ENCODE data around the gene PLEKHM3. TPM values are rescaled to one million over a fixed set of nuclear protein-coding genes. Genes with fewer than 3 reads are reported as not detected.
"Not testable (repeated sequence)": the region's sequence is repeated elsewhere in the genome, so short reads cannot be mapped to it uniquely, and the experiment has no call there.

PLEKHM3 gene
- total and polyA plus RNA-seq, 2 of the 4 experiments (the other 2 are of a cell fraction) = 2.4 to 11.3 TPM

DNA sequence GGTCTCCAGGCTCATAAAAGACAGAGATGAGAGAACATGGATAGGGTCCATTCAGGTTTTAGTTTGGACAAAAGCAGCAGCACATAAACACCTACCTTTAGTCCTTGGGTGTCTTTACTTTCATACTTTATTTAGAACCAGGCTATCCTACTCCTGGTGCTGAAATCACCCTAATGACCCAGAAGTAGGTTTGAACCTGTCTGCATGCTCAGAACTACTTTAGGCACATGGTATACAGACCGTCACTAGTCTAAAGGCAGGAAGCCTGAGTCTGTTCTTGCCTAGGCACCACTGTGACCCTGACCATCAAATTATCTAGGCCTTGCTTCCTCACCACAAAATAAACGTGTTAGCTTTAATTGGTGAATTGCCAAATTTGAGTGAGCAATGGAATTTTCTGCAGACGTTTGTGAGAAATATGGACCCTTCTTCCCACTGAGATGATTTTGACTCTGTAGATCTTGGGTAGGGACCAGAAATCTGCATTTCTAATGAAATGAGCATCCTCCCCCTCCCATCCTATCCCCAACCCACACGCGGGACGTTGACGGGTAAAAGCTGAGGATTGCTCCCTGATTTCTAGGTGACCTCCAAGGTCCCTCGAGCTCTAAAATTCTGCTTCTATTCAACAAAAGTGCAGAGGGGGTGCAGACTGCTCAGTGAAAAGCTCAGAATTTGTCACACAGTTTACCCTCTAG is 75.1 kb downstream of the PLEKHM3 start:
- H2BK20ac ChIP-seq (ENCODE audit: low read depth, low read length) = no peak overlapping the region
- no peaks in the 10 kb centered on the region for H3K79me1 ChIP-seq (ENCODE audit: low read depth in 1 of 2, low read length in 2 of 2)
- H3K14ac ChIP-seq (replicated peaks; ENCODE audit: low read depth, low read length) = no peak overlapping the region
- DNase-seq (no peak), ATAC-seq (ENCODE audit: low read depth) (no peak)
- H3K18ac ChIP-seq (ENCODE audit: low read depth, low read length) = no peak overlapping the region
- TF ChIP-seq NFE2L2 (IDR thresholded peaks at IDR 0.05; ENCODE audit: low read depth, low read length) (no peak), CEBPB (IDR thresholded peaks at IDR 0.05; ENCODE audit: low read depth, low read length) (no peak), POLR2A (IDR thresholded peaks at IDR 0.05; ENCODE audit: low read depth, low read length) (no peak), MAZ (IDR thresholded peaks at IDR 0.05; ENCODE audit: borderline replicate concordance, low read depth, low read length) (no peak)
- TF ChIP-seq, protein P1, sequence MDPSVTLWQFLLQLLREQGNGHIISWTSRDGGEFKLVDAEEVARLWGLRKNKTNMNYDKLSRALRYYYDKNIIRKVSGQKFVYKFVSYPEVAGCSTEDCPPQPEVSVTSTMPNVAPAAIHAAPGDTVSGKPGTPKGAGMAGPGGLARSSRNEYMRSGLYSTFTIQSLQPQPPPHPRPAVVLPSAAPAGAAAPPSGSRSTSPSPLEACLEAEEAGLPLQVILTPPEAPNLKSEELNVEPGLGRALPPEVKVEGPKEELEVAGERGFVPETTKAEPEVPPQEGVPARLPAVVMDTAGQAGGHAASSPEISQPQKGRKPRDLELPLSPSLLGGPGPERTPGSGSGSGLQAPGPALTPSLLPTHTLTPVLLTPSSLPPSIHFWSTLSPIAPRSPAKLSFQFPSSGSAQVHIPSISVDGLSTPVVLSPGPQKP (IDR thresholded peaks at IDR 0.05; ENCODE audit: borderline replicate concordance, low read depth, low read length) = no peak
- intact Hi-C loops (cut with micrococcal nuclease) (no loop called here), in situ Hi-C loops (cut with MboI; ENCODE audit: low sequenced_read_pairs) (no loop called here), dilution Hi-C loops (cut with HindIII; ENCODE audit: low sequenced_read_pairs, unreplicated experiment) (no loop called here)
- H4K20me1 ChIP-seq (ENCODE audit: insufficient read depth, low read length) = no peaks in the 10 kb centered on the region
- no peaks in the 10 kb centered on the region for H3K27me3 ChIP-seq (ENCODE audit: control insufficient read depth, insufficient read depth, low read length)
- H3K4me2 ChIP-seq (ENCODE audit: low read depth, low read length) = no peak overlapping the region
- no peak overlapping the region for H3K56ac ChIP-seq (ENCODE audit: extremely low read depth, insufficient read depth, low read length)
- no peak overlapping the region for H3K4me3 ChIP-seq (ENCODE audit: insufficient read depth, low read depth, low read length)
- peaks cover 3% of the 10 kb centered on the region; the same call in 1 of the 2 replicates for H3K9me1 ChIP-seq (ENCODE audit: insufficient read depth, low read length)
- H2BK5ac ChIP-seq (ENCODE audit: low read depth, low read length, poor library complexity, severe bottlenecking) = no peak overlapping the region
- H3K4ac ChIP-seq (ENCODE audit: low read depth, low read length) = no peak overlapping the region
- no peak overlapping the region for H3K9ac ChIP-seq (ENCODE audit: low read depth, low read length)
- H2AK5ac ChIP-seq (ENCODE audit: low read depth, low read length) = no peak overlapping the region
- ChIA-PET POLR2A (ENCODE audit: unreplicated experiment) (no interaction called here), CTCF (no interaction called here)
- H3K27ac ChIP-seq (ENCODE audit: insufficient read depth, low read length) = no peak overlapping the region
- H4K8ac ChIP-seq (ENCODE audit: low read depth in 2 of 2, low read length in 2 of 2) = no peak overlapping the region
- H4K91ac ChIP-seq (ENCODE audit: insufficient read depth, low read depth, low read length) = no peak overlapping the region
- H2AFZ ChIP-seq (replicated peaks; ENCODE audit: low read length, poor library complexity) = no peak overlapping the region
- H3K36me3 ChIP-seq (ENCODE audit: control insufficient read depth, insufficient read depth, low read length) = peaks cover 4% of the 10 kb centered on the region; the same call in 1 of the 2 replicates
- H3K23ac ChIP-seq (ENCODE audit: low read depth, low read length) = no peak overlapping the region
- H2BK120ac ChIP-seq (ENCODE audit: low read depth, low read length) = no peak overlapping the region
- no peak overlapping the region for H4K5ac ChIP-seq (ENCODE audit: low read depth, low read length)
- no peaks in the 10 kb centered on the region for H3K4me1 ChIP-seq (ENCODE audit: control insufficient read depth, insufficient read depth, low read length)
- BruUV-seq (replicated peaks) = no TSS peak
- WGBS, 2 experiments (ENCODE audit: extremely low coverage in 2 of 2, insufficient read length in 1 of 2) = 100% methylated on average over 1 of the region's 8 CpGs; no CpG with 5 or more reads in 1 of the 2 experiments
- no peaks in the 10 kb centered on the region for H3K9me3 ChIP-seq (ENCODE audit: control insufficient read depth, insufficient read depth, low read length)
- H2BK15ac ChIP-seq (ENCODE audit: low read depth, low read length) = no peak overlapping the region
- H2AK9ac ChIP-seq (replicated peaks; ENCODE audit: low read depth, low read length, poor library complexity) = no peak overlapping the region

DNA sequence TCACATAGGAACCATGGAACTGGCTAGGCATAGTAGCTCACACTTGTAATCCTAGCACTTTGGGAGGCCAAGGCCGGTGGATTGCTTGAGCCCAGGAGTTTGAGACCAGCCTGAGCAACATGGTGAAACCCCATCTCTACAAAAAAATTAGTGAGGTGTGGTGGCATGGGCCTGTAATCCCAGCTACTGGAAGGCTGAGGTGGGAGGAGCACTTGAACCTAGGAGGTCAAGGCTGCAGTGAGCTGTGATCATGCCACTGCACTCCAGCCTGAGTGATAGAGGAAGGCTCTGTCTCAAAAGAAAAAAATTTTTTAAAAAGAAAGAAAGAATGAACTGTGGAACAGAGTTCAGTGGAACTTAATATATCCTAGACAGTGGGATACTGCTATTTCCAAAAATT is 76.1 kb downstream of the PLEKHM3 start:
- H2AK9ac ChIP-seq (replicated peaks; ENCODE audit: low read depth, low read length, poor library complexity); H3K23ac ChIP-seq (ENCODE audit: low read depth, low read length); H3K4me2 ChIP-seq (ENCODE audit: low read depth, low read length); H3K18ac ChIP-seq (ENCODE audit: low read depth, low read length); H3K14ac ChIP-seq (replicated peaks; ENCODE audit: low read depth, low read length); H3K9me3 ChIP-seq (ENCODE audit: control insufficient read depth, insufficient read depth, low read length); H2BK15ac ChIP-seq (ENCODE audit: low read depth, low read length); H3K4me3 ChIP-seq (ENCODE audit: insufficient read depth, low read depth, low read length); H2BK20ac ChIP-seq (ENCODE audit: low read depth, low read length); ATAC-seq (ENCODE audit: low read depth); dilution Hi-C loops (cut with HindIII; ENCODE audit: low sequenced_read_pairs, unreplicated experiment); H2BK120ac ChIP-seq (ENCODE audit: low read depth, low read length); CTCF ChIA-PET; H4K8ac ChIP-seq (ENCODE audit: low read depth in 2 of 2, low read length in 2 of 2); H3K27ac ChIP-seq (ENCODE audit: insufficient read depth, low read length); H4K91ac ChIP-seq (ENCODE audit: insufficient read depth, low read depth, low read length); H3K56ac ChIP-seq (ENCODE audit: extremely low read depth, insufficient read depth, low read length); BruUV-seq (replicated peaks); H2AFZ ChIP-seq (replicated peaks; ENCODE audit: low read length, poor library complexity); H3K27me3 ChIP-seq (ENCODE audit: control insufficient read depth, insufficient read depth, low read length); H3K9ac ChIP-seq (ENCODE audit: low read depth, low read length); POLR2A ChIA-PET (ENCODE audit: unreplicated experiment); DNase-seq; H3K36me3 ChIP-seq (ENCODE audit: control insufficient read depth, insufficient read depth, low read length); H3K79me1 ChIP-seq (ENCODE audit: low read depth in 1 of 2, low read length in 2 of 2); intact Hi-C loops (cut with micrococcal nuclease); H4K5ac ChIP-seq (ENCODE audit: low read depth, low read length); H3K4ac ChIP-seq (ENCODE audit: low read depth, low read length); in situ Hi-C loops (cut with MboI; ENCODE audit: low sequenced_read_pairs); H3K4me1 ChIP-seq (ENCODE audit: control insufficient read depth, insufficient read depth, low read length); H2AK5ac ChIP-seq (ENCODE audit: low read depth, low read length); H2BK5ac ChIP-seq (ENCODE audit: low read depth, low read length, poor library complexity, severe bottlenecking); H3K9me1 ChIP-seq (ENCODE audit: insufficient read depth, low read length); H4K20me1 ChIP-seq (ENCODE audit: insufficient read depth, low read length): not testable (repeated sequence)
- no CpG with 5 or more reads among the region's 1 CpG for WGBS, 2 experiments (ENCODE audit: extremely low coverage in 2 of 2, insufficient read length in 1 of 2)

Data from IMR-90 (cell line).